Measurements from ENCODE around the gene MARCHF3. TPM values are rescaled to one million over a fixed set of nuclear protein-coding genes. Genes with fewer than 3 reads are reported as not detected.
A peak's percentile ranks its signal among the peaks of the same experiment; 100 is the strongest.

The MARCHF3 gene, protein sequence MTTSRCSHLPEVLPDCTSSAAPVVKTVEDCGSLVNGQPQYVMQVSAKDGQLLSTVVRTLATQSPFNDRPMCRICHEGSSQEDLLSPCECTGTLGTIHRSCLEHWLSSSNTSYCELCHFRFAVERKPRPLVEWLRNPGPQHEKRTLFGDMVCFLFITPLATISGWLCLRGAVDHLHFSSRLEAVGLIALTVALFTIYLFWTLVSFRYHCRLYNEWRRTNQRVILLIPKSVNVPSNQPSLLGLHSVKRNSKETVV
- polyA plus RNA-seq (1.1 and 3.9 TPM in 2 replicates), polyA minus RNA-seq (3.6 and 6.1 TPM in 2 replicates)

GRCh38 chr5:127030259-127031146 is at the start of gene MARCHF3:
Gene MARCHF3 (minus strand): TSS chr5:127030558. CDS start chr5:126918171, 112,387 bp downstream.
- H3K36me3 ChIP-seq (ENCODE audit: insufficient read depth, low read length) = no peaks in the 10 kb centered on the region
- H3K4me3 ChIP-seq (ENCODE audit: low read length) = peak within 1 kb of the TSS; percentile 89
- H3K9me3 ChIP-seq (ENCODE audit: low read length) = no peaks in the 10 kb centered on the region
- H3K27me3 ChIP-seq (ENCODE audit: insufficient read depth, low read depth, low read length) = peaks cover 37% of the 10 kb centered on the region
- H3K79me2 ChIP-seq (replicated peaks; ENCODE audit: insufficient read depth, low read length) = no peaks in the 10 kb centered on the region
- H3K27ac ChIP-seq (ENCODE audit: low read length) = no peak within 1 kb of the TSS
- no peaks in the 10 kb centered on the region for H4K20me1 ChIP-seq (ENCODE audit: insufficient read depth)
- no peaks in the 10 kb centered on the region for H3F3A ChIP-seq (ENCODE audit: insufficient read depth, low read length, poor library complexity, severe bottlenecking)
- peak within 1 kb of the TSS; percentile 53 for H3K9ac ChIP-seq (ENCODE audit: low read length)
- TF ChIP-seq, protein P1, sequence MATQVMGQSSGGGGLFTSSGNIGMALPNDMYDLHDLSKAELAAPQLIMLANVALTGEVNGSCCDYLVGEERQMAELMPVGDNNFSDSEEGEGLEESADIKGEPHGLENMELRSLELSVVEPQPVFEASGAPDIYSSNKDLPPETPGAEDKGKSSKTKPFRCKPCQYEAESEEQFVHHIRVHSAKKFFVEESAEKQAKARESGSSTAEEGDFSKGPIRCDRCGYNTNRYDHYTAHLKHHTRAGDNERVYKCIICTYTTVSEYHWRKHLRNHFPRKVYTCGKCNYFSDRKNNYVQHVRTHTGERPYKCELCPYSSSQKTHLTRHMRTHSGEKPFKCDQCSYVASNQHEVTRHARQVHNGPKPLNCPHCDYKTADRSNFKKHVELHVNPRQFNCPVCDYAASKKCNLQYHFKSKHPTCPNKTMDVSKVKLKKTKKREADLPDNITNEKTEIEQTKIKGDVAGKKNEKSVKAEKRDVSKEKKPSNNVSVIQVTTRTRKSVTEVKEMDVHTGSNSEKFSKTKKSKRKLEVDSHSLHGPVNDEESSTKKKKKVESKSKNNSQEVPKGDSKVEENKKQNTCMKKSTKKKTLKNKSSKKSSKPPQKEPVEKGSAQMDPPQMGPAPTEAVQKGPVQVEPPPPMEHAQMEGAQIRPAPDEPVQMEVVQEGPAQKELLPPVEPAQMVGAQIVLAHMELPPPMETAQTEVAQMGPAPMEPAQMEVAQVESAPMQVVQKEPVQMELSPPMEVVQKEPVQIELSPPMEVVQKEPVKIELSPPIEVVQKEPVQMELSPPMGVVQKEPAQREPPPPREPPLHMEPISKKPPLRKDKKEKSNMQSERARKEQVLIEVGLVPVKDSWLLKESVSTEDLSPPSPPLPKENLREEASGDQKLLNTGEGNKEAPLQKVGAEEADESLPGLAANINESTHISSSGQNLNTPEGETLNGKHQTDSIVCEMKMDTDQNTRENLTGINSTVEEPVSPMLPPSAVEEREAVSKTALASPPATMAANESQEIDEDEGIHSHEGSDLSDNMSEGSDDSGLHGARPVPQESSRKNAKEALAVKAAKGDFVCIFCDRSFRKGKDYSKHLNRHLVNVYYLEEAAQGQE (IDR thresholded peaks at IDR 0.05; ENCODE audit: borderline replicate concordance) = peak; percentile 40
- TF ChIP-seq CTCF (IDR thresholded peaks at IDR 0.05; ENCODE audit: poor library complexity, severe bottlenecking) (peak; percentile 51), EP300 (conservative IDR thresholded peaks at IDR 0.05; ENCODE audit: poor library complexity, severe bottlenecking) (no peak), POLR2AphosphoS5 (IDR thresholded peaks at IDR 0.05) (peak; percentile 65), RAD21 (conservative IDR thresholded peaks at IDR 0.05) (peak; percentile 57), MXI1 (conservative IDR thresholded peaks at IDR 0.05; ENCODE audit: poor library complexity, severe bottlenecking) (peak; percentile 37), TAF1 (IDR thresholded peaks at IDR 0.05; ENCODE audit: low read depth) (peak; percentile 52), SMC3 (conservative IDR thresholded peaks at IDR 0.05; ENCODE audit: poor library complexity) (peak; percentile 55), EZH2 (IDR thresholded peaks at IDR 0.05; ENCODE audit: borderline replicate concordance, insufficient read depth, low read length, poor library complexity, severe bottlenecking) (no peak)
- peak within 1 kb of the TSS; percentile 74 for H3K4me2 ChIP-seq (ENCODE audit: low read length)
- H2AFZ ChIP-seq (ENCODE audit: low read depth, low read length) = peak within 1 kb of the TSS; percentile 63
- H3K9me2 ChIP-seq (ENCODE audit: insufficient read depth, low read length) = no peaks in the 10 kb centered on the region

DNA sequence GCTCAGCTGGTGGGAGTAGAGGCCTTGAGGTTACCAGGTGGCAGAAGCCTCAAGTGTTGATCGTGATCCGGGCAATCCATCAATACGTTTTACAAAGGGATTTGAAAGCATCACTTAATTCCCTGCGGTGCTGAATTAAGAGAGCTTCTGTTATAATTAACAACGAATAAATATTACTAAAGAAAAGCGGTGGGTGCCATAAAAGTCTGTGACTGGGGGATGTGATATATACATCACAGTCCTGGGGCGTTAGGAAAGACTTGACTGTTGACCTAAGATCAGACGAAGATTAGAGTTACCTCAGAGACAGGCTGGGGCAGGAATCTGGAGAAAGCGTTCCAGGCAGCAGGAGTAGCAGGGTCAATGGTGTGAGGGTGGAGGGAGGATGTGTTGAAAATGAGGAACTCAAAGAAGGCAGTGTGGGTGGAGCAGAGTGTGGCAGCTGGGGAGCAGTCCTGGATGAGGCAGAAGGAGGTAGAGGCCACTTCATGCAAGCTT is 49.7 kb upstream of the MARCHF3 start:
- H3K9me3 ChIP-seq (ENCODE audit: low read length) = no peaks in the 10 kb centered on the region
- no peak overlapping the region for H3K27ac ChIP-seq (ENCODE audit: low read length)
- H3K4me3 ChIP-seq (ENCODE audit: low read length) = no peak overlapping the region
- no peaks in the 10 kb centered on the region for H3F3A ChIP-seq (ENCODE audit: insufficient read depth, low read length, poor library complexity, severe bottlenecking)
- no peak overlapping the region for H2AFZ ChIP-seq (ENCODE audit: low read depth, low read length)
- no peak for TF ChIP-seq TAF1 (IDR thresholded peaks at IDR 0.05; ENCODE audit: low read depth)
- TF ChIP-seq RAD21 (conservative IDR thresholded peaks at IDR 0.05) = no peak
- TF ChIP-seq CTCF (IDR thresholded peaks at IDR 0.05; ENCODE audit: poor library complexity, severe bottlenecking) = no peak
- TF ChIP-seq, protein P1 (IDR thresholded peaks at IDR 0.05; ENCODE audit: borderline replicate concordance) = no peak
- TF ChIP-seq EP300 (conservative IDR thresholded peaks at IDR 0.05; ENCODE audit: poor library complexity, severe bottlenecking) = no peak
- no peak for TF ChIP-seq POLR2AphosphoS5 (IDR thresholded peaks at IDR 0.05)
- TF ChIP-seq EZH2 (IDR thresholded peaks at IDR 0.05; ENCODE audit: borderline replicate concordance, insufficient read depth, low read length, poor library complexity, severe bottlenecking) = no peak
- TF ChIP-seq SMC3 (conservative IDR thresholded peaks at IDR 0.05; ENCODE audit: poor library complexity) = no peak
- TF ChIP-seq MXI1 (conservative IDR thresholded peaks at IDR 0.05; ENCODE audit: poor library complexity, severe bottlenecking) = no peak
- no peaks in the 10 kb centered on the region for H4K20me1 ChIP-seq (ENCODE audit: insufficient read depth)
- H3K27me3 ChIP-seq (ENCODE audit: insufficient read depth, low read depth, low read length) = no peaks in the 10 kb centered on the region
- H3K9ac ChIP-seq (ENCODE audit: low read length) = no peak overlapping the region
- no peaks in the 10 kb centered on the region for H3K9me2 ChIP-seq (ENCODE audit: insufficient read depth, low read length)
- H3K36me3 ChIP-seq (ENCODE audit: insufficient read depth, low read length) = no peaks in the 10 kb centered on the region
- no peak overlapping the region for H3K4me2 ChIP-seq (ENCODE audit: low read length)
- no peaks in the 10 kb centered on the region for H3K79me2 ChIP-seq (replicated peaks; ENCODE audit: insufficient read depth, low read length)

Measured in neural cell (in vitro differentiated cells).